Measurements from ENCODE around the gene MVK.

MVK gene

GRCh38 chr12:109578330-109578927, 4.8 kb downstream of the MVK start:
- DNase-seq (ENCODE audit: low spot score) = no peak
- TF ChIP-seq CTCF (IDR thresholded peaks at IDR 0.05; ENCODE audit: extremely low read depth, insufficient read depth, missing control alignments) = no peak
- in situ Hi-C loops (cut with MboI; ENCODE audit: low pct_unique_long_range_greater_than_20kb, low sequenced_read_pairs, unreplicated experiment) = no loop called here

- in situ Hi-C loops (cut with MboI; ENCODE audit: low pct_unique_long_range_greater_than_20kb, low sequenced_read_pairs, unreplicated experiment) = no loop called here
- DNase-seq (ENCODE audit: low spot score) = no peak
- TF ChIP-seq CTCF (IDR thresholded peaks at IDR 0.05; ENCODE audit: extremely low read depth, insufficient read depth, missing control alignments) = no peak
Observed at GRCh38 chr12:109579639-109580038, 6.0 kb downstream of the MVK start.

- no peak for TF ChIP-seq CTCF (IDR thresholded peaks at IDR 0.05; ENCODE audit: extremely low read depth, insufficient read depth, missing control alignments)
- no peak for DNase-seq (ENCODE audit: low spot score)
- in situ Hi-C loops (cut with MboI; ENCODE audit: low pct_unique_long_range_greater_than_20kb, low sequenced_read_pairs, unreplicated experiment) = no loop called here
Observed at GRCh38 chr12:109580272-109580671, 6.7 kb downstream of the MVK start.

- in situ Hi-C loops (cut with MboI; ENCODE audit: low pct_unique_long_range_greater_than_20kb, low sequenced_read_pairs, unreplicated experiment) = no loop called here
- no peak for DNase-seq (ENCODE audit: low spot score)
- no peak for TF ChIP-seq CTCF (IDR thresholded peaks at IDR 0.05; ENCODE audit: extremely low read depth, insufficient read depth, missing control alignments)
Observed at GRCh38 chr12:109580684-109581333, 7.2 kb downstream of the MVK start.

- no peak for DNase-seq (ENCODE audit: low spot score)
- TF ChIP-seq CTCF (IDR thresholded peaks at IDR 0.05; ENCODE audit: extremely low read depth, insufficient read depth, missing control alignments) = no peak
- in situ Hi-C loops (cut with MboI; ENCODE audit: low pct_unique_long_range_greater_than_20kb, low sequenced_read_pairs, unreplicated experiment) = no loop called here
Observed at GRCh38 chr12:109581334-109581691, 7.7 kb downstream of the MVK start.

GRCh38 chr12:109581856-109582255, 8.3 kb downstream of the MVK start:
- no peak for DNase-seq (ENCODE audit: low spot score)

More at GRCh38 chr12:109581856-109582255, 8.3 kb downstream of the MVK start:
- in situ Hi-C loops (cut with MboI; ENCODE audit: low pct_unique_long_range_greater_than_20kb, low sequenced_read_pairs, unreplicated experiment) = no loop called here
- TF ChIP-seq CTCF (IDR thresholded peaks at IDR 0.05; ENCODE audit: extremely low read depth, insufficient read depth, missing control alignments) = no peak

Measured in GM13977 (cell line).